ENCODE results near the gene TMEM250.
"Not testable (repeated sequence)": the region's sequence is repeated elsewhere in the genome, so short reads cannot be mapped to it uniquely, and the experiment has no call there.

The TMEM250 gene, protein sequence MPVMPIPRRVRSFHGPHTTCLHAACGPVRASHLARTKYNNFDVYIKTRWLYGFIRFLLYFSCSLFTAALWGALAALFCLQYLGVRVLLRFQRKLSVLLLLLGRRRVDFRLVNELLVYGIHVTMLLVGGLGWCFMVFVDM

DNA sequence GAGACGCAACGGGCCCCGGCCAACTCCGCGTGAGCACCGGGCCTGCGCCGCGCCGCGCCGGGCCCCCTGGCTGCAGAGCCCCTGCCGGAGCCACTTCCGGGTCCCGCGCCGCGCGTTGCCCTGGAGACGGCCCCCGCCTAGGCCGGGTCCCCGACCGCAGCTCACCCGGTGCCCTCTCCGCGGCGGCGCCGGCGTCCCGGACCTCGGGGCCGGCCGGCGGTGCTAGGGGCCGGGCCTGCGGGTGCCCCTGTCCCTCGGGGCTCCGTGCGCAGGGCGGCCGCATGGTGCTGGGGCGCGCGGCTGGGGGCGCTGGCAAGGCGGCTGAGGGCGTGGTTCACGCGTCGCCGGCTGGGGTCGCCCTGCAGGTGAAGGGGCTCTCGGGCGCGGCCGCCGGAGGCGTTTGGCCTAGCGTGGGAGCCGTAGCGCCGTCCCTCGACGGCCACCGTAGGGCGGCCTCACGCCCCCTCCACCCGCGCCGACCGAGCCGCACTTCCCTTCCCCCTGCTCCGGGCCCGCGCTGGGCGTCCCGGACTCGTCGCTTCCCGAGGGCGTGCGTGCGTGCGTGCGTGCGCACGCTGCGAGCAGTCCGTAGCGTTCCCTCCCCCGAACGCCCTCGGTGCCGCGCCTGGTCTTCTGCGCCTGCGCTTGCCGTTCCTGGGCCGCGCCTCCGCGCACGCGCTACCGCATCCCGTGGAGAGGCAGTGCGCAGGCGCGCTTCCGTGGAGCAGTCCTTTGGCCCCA is at the start of gene TMEM250:
Gene TMEM250, minus strand, starts transcription at position 556 of the 741 bp plus-strand sequence. CDS start 1,975 bp downstream, outside the sequence.
- DNase-seq (ENCODE audit: low read depth in 2 of 2) = peak; percentile 91 to 93

DNA sequence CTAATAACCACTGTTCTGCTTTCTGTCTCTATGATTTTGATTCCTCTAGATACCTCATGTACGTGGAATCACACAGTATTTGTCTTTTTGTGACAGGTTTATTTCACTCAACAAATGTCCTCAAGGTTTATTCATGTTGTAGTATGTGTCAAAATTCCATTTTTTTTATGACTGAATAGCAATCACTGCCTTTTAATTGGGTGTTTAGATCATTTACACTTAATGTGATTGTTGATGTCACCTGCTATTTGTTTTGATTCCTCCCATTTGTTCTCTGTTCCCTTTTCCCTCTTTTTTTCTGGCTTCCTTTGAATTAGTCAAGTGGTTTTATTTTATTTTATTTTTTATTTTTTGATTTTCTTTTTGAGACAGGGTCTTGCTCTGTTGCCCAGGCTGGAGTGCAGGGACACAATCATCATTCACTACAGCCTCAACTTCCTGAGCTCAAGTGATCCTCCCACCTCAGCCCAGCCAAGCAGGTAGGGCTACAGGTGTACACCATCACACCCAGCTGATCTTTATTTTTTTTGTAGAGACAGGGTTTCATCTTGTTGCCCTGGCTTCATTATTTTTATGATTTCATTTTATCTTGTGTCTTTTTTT is 44.7 kb upstream of the TMEM250 start:
- no peak for DNase-seq (ENCODE audit: low read depth in 2 of 2)

DNA sequence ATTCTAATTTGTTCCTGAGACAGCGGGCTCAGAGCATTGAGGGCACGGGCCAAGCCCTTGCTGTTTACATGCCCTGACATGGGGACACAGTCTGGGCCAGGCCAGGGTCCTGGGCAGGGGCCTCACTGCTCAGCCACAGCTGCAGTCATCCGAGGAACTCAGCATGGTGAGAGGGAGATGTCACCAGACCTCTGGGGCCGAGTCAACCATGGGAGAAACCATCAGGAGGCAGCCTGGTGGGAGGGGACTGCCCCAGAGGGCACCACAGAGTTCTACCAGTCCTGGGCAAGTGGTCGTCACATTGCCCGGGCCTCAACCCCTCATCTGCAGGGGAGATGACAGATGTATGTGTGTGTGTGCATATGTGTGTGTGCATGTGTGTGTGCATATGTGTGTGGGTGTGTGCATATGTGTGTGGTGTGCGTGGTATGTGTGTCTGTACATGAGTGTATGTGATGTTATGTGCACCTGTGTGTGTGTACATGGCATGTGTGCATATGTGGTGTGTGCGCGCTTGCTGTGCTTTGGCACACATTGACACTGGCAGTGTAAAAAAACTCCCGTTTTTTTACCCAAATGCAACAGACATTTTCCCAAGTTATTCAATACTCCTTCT is 42.4 kb upstream of the TMEM250 start:
- no peak for DNase-seq (ENCODE audit: low read depth in 2 of 2)

DNA sequence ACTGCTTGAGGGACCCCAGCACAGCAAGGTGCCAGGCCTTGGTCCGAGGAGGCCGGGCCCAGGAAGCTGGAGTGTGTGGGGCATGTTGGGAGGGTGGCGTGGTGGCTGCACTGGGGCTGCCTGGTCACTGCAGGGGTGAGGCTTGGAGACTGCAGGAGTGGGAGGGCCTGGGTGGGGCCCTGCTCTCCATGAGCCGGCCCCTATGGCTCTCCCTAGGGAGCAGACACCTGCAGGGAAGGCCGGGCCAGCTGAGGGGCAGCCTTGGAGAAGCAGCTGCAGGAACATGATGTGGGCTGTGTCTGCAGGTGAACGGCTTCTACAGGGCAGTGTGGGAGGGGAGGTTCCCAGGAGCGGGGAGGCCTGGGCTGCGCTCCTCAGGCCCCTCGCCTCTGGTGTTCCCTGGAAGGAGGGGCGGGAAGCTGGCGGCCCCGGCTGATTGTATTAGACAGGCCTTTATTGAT is 41.7 kb upstream of the TMEM250 start:
- DNase-seq (ENCODE audit: low read depth in 2 of 2) = no peak

DNA sequence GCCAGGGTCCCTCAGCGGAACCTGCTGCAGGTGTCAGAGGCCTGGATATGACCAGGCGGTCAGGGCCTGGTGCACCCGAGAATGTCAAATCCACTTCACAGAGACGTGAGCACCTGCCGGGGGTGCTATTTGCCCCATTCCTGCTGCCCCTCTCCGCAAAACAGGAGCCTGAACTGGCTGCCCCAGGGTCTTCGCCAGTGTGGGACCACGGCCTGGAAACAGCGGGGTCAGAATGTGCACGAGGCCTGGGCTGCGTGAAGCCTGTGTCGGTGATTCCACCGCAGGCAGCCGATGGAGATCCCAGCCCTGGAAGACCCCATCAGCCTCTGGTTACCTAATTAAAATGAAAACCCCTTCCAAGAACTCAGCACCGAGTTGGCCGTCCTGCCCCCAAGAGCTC is 41.2 kb upstream of the TMEM250 start:
- no peak for DNase-seq (ENCODE audit: low read depth in 2 of 2)

DNA sequence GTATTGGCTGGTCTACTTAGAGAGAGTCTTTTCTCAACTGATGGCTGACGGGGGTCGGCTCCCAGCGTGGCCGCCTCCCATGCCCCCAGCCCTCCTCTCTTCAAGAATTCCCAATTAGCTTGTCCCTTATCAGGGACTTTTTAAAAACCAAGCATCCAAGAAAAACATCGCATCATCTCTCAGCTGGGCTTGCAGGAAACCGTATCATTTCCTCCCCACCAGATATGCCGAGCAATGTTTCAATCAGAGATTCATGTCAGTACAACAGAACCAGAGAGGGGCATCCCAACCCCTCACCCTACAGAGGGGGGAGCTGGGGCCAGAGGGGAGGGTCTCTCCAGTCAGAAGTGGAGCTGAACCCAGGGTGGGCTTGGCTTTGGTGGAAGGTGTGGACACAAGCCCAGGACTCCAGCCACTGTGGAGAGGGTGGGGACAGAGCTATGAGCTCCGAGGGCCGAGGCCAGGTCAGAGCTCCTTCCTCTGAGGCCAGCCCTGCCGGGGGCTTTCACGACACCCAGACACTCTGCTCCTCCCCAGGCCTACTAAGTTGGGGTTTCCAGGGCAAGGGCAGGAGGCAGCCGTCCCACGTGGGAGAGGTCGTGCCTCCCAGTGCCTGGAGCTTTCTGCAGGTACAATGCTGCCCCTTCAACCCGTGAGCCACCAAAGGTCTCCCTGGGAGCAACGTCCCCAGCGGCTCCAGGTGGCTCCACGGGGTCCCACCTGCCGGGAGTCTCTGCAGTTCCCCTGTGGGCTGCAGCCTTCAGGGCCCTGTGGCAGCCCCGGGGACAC is 39.0 kb upstream of the TMEM250 start:
- DNase-seq (ENCODE audit: low read depth in 2 of 2) = no peak

DNA sequence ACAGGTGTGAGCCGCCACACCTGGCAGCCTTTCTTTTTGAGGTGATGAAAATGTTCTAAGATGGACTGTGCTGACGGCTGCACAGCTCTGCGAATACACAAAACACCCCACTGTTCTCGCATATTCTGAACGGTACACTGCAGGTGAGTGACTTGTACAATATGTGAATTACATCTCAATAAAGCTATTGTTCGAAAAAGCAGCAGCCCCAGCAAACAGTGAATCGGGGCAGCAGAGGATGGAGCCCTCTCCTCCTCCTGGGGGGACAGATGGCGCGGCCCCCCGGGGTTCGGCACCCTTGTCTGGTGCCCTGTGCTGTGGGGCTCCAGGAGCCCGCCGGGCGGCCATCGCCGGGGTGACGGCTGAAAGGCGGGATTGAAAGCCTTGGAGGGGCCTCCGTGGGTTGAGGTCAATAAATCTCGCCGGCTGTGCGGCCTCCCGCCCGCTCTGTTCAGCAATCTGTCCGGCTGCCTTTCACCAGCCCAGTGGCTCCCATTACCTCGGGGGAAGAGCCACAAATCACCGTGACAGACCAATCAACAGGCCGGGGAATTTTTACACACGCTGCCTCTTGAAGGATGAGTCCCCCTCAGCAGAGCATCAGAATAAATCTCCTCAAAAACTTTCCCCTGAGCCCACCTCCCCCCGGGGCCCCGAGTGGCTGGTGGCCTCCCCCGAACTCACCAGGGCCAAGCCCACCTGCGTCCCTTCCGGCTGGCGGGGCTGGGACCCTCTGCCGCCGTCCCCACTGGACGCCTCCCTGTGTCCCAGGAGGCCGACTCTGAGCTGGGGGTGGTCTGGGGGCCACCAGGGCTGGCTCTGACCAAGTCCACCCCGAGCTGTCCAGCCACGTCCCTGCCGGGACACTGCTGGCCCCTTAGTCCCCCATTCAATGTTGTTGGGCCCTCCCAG is 37.8 kb upstream of the TMEM250 start:
- no peak for DNase-seq (ENCODE audit: low read depth in 2 of 2)

DNA sequence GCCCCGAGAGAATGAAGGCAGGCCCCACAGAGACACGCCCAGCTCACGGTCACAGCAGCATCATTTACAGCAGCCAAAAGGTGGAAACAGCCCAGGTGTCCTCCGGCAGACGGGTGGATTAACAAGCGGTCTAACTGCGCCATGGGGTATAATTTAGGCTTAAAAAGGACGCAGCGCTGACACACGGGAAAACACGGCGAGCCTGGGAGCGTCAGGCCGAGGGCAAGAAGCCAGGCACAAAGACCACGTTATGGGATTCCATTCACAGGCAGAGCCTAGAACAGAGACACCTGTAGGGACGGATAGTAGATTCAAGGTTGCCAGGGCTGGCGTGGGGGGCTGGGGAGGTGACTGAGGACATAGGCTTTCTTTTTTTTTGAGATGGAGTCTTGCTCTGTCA is 36.9 kb upstream of the TMEM250 start:
- no peak for DNase-seq (ENCODE audit: low read depth in 2 of 2)

DNA sequence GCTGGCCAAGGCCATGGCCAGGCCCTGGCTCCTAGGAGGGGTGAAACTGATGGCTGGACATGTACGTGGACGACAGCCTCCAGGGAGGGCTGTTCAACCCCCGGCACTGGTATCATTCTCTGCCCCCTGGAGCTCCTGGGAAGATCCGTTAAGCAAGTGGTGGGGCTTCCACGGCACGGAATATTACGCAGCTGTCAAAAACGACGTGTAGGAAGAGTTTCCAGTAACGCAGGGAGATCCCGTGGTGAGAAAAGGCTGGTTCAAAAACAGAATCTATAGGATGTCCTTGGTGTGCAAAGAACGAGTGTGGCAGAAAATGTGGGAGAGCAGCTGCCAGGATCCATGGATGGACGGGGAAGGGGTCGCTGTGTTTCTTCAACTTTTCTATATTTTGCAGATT is 36.3 kb upstream of the TMEM250 start:
- DNase-seq (ENCODE audit: low read depth in 2 of 2) = no peak

DNA sequence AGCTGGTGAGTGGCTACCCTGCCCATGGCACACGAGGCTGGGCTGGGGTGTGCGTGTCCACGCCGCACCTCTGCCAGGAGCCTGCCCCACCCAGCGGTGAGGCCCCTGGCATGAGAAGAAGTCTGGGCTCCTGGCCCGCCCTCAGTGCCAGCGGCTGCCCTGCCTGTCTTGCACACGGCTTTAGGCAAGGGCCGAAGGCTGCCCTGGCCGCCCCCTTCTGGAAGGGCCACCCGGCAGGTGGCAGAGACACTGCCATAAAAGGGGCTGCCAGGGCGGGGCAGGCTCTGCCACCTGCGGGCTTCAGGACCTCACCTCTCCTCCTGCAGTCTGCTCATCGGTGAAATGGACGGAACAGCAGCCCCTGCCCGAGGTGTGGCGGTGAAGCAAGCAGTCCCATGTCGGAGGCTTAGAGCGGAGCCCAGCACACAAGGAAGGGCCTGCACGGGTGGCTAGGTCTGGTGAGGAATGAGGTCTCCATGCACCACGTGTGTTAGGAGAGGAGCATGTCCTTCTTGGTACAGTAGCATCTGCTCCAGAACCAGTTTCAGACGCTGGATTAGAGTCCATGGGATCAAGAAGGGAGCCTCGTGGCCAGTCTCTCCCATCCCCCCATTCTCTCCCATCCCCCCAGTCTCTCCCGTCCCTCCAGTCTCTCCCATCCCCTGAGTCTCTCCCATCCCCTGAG is 34.8 kb upstream of the TMEM250 start:
- DNase-seq (ENCODE audit: low read depth in 2 of 2) = no peak

DNA sequence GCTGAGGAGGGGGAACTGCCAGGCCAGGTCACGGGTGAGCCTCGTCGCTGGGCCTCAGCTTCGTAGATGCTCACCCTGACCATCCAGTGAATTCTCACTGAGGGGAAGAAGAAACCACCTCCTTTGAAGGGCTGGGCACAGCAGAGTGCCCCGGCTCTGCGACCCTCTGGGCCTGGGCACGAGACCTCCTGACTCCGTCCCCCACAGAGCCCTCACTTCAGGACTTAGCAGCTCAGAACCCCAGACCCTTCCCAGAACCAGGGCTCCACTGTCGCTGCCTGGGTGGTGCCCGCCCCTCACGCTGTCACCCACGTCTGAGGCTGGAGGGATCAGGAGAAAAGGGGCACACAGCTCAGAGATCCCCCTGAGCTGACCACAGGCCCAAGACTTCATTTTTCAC is 34.3 kb upstream of the TMEM250 start:
- no peak for DNase-seq (ENCODE audit: low read depth in 2 of 2)

DNA sequence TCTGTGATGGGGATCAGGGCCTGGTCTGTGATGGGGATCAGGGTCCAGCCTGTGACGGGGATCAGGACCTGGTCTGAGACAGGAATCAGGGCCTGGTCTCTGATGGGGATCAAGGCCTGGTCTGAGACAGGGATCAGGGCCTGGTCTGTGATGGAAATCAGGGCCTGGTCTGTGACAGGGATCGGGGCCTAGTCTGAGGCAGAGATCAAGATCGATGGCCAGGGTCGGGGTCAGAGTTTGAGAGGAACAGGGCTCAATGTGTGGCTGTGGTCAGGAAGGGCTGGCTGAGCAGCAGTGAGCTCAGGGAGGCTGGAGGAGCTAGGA is 33.8 kb upstream of the TMEM250 start:
- no peak for DNase-seq (ENCODE audit: low read depth in 2 of 2)

DNA sequence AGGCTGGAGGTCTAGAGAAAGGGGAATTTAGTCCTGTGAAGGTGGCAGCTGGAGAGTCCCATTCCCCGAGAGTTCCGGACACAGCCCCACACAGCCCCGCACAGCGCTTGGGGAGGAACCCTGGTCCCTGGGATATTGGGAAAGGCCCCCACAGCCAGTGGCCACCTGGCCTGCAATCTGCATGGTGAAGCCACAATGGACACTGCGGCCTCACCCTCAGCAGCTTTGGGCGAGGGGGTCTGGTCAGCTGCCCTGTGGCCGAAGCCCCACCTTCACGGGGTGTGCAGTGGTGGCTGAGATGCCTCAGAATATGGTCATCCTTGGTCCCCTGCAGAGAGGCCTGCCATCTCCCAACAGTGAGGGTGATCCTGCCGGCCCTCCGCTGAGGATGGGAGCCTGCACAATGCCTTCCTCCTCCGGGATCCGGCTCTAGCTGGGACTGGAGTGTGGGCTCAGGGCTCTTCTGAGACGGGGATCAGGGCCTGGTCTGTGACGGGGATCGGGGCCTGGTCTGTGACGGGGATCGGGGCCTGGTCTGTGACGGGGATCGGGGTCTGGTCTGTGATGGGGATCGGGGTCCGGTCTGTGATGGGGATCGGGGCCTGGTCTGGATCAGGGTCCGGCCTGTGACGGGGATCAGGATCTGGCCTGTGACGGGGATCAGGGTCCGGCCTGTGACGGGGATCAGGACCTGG is 33.3 kb upstream of the TMEM250 start:
- no peak for DNase-seq (ENCODE audit: low read depth in 2 of 2)

DNA sequence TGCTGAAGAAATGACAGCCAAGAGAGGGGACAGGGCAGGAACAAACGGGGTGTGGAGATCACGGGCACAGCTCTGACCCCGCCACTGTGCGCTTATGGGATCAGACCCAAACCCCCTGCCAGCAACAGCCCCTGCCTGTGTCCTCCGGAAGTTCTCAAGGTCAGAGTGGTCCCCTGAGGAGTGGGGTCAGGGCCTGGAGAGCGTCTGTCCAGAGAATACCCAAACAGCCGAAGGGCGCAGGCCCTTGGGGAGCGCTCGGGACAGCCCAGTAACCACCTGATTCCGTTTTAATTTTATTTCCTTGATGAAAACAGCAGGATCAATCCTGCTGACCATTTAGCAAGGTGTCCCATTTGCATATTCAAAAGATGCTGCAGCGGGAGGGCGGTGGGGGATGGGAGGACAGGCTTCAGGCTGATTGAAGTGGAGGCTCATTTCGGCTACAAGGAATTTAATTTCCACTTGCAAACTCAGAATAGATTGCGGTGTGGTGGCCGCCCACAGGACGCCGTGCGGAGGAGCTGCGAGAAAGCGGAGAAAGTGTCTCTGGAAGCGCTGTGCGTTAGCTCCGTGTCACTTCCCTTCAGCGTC is 32.6 kb upstream of the TMEM250 start:
- DNase-seq (ENCODE audit: low read depth in 2 of 2) = no peak

DNA sequence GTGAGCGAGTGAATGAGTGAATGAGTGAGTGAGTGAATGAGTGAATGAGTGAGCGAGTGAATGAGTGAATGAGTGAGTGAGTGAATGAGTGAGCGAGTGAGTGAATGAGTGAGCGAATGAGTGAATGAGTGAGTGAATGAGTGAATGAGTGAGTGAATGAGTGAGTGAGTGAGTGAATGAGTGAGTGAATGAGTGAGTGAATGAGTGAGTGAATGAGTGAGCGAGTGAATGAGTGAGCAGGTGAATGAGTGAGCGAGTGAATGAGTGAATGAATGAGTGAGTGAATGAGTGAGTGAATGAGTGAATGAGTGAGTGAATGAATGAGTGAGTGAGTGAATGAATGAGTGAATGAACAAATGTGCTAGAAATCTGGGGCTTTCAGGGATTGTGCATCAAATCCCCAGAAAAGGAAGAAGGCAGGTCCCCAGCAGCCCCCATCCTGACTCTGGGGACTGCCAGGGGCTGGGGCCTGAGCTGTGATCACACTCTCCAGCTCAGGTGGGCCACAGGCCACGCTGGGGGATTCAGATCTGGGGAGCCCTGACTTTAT is 32.1 kb upstream of the TMEM250 start:
- DNase-seq (ENCODE audit: low read depth in 2 of 2) = not testable (repeated sequence)

DNA sequence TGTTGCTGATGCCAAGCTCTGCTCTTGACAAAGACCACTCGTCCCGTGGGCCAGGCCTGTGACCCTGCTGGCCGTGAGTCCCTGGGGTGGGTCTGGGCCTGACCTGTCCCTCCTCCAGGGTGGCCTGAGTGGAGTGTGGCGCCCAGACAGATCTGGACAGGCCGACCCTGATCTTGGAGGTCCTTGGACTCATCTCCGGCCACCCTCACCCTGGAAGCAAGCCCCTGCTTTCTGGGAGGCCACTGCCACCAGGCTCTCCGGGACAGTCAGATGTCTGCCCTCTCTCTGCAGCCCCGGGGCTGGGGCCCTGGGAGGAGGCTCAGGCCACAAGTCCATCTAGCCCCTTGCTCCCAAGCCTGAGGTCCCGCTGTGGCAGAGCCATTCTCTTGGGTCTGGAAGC is 31.2 kb upstream of the TMEM250 start:
- DNase-seq (ENCODE audit: low read depth in 2 of 2) = no peak

DNA sequence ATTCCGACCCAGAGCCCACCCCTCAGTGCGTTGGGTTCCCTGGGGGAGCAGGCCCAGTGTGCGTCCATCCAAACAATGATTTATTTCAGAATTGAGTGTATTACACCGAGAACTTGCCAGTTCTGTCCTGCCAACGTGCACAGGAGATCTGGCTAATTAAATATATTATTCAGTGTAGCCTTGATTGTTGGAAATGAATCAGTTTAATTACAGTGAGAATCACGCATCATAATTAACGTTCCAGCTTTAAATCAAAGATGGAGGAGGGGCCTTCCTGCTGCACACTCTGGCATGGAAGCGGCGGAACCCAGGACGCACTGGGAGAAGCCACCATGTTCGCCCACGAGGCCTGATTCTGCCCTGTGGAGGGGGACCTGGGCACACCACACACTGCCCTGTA is 30.7 kb upstream of the TMEM250 start:
- DNase-seq (ENCODE audit: low read depth in 2 of 2) = no peak

DNA sequence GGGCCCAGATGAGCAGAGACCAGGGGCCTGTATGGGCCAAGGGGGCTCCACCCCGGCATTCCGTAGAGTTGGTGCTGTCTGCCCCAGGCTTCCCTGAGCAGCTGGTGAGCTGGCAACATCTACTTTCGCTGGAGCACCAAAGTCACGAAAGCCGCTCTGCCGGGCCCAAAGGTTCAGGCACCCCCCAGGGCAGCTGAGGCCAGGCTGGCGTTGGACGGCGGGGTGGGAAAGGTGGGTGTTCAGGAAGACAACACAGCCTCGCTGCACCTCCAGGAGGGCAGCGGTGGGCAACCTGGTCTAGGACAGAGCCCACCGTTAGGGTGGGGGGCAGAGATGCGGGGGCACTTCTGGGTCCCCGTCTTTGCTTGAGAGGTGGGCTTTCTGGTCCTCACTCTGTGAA is 30.1 kb upstream of the TMEM250 start:
- DNase-seq (ENCODE audit: low read depth in 2 of 2) = no peak
